Activated CD4-positive, alpha-beta T cell treated with anti-CD3 and anti-CD28 coated beads for 36 hours (primary cell): Measurements from ENCODE around the gene SGK2. TPM values are rescaled to one million over a fixed set of nuclear protein-coding genes. Genes with fewer than 3 reads are reported as not detected.

Experiments
- ATAC-seq: fragments of 200-7000 bp; cut with Tn5 transposase; one replicate; pipeline ENCODE4 v1.10.0; 2021; ENCODE audit warnings: mild to moderate bottlenecking, moderate library complexity
- CTCF ChIA-PET: fragments of 350-600 bp; sonication (Branson Sonifier 250); formaldehyde crosslinking; loops from one replicate; lab custom pipeline; 2021; ENCODE audit warnings: antibody characterized with exemption; lab: Charles Lee
- POLR2A ChIA-PET: fragments of 350-600 bp; sonication (Branson Sonifier 250); formaldehyde crosslinking; loops from one replicate; lab custom pipeline; 2021; ENCODE audit warnings: antibody characterized with exemption, inconsistent platforms; lab: Charles Lee
- DNase-seq: peaks from one replicate; pipeline ENCODE4 v3.0.0-alpha.2; 2020
- H3K27ac Mint-ChIP-seq: one replicate; pipeline ENCODE4 v1.8.0; 2021; ENCODE audit warnings: mixed read lengths
- H3K27me3 Mint-ChIP-seq: one replicate; pipeline ENCODE4 v1.8.0; 2021; ENCODE audit warnings: mixed read lengths
- H3K36me3 Mint-ChIP-seq: one replicate; pipeline ENCODE4 v1.8.0; 2021; ENCODE audit warnings: low read depth, mixed read lengths
- H3K4me1 Mint-ChIP-seq: one replicate; pipeline ENCODE4 v1.8.0; 2021; ENCODE audit warnings: mixed read lengths
- H3K4me3 Mint-ChIP-seq: one replicate; pipeline ENCODE4 v1.8.0; 2021; ENCODE audit warnings: mild to moderate bottlenecking, moderate library complexity, mixed read lengths
- H3K9me3 Mint-ChIP-seq: one replicate; pipeline ENCODE4 v1.8.0; 2021; ENCODE audit warnings: low read depth, mixed read lengths
- intact Hi-C, 2 experiments: fragments of 100-400 bp; cut with DNase I in 1 of 2; cut with micrococcal nuclease in 1 of 2; formaldehyde crosslinking; loops; one replicate each; pipeline versions ENCODE4 v1.14.2 to v1.15.1; 2022 to 2024; cut with DNase I, micrococcal nuclease
- total RNA-seq, 2 experiments: library from RNA; stranded (reverse); gene quantifications; one replicate each; pipeline ENCODE4 v1.2.3, GENCODE V29; 2021

The SGK2 gene
- total RNA-seq, 2 experiments from 2014 or later = 0.27 to 0.65 TPM

- intact Hi-C loops = no loop called here
- ChIA-PET POLR2A (no interaction called here), CTCF (interaction anchor here (0.9 kb wide), 1 partner anchor 9 kb away, joined by 5 read pairs; no protein-coding TSS in a partner anchor)
- no peak for DNase-seq
- Mint-ChIP-seq H3K27ac (no peak overlapping the region), H3K4me1 (no peaks in the 10 kb centered on the region), H3K27me3 (peaks cover 2% of the 10 kb centered on the region), H3K9me3 (no peaks in the 10 kb centered on the region), H3K4me3 (no peak overlapping the region), H3K36me3 (no peaks in the 10 kb centered on the region)
- no peak for ATAC-seq
Observed at GRCh38 chr20:43529051-43529450, 29.8 kb upstream of the SGK2 start.

- intact Hi-C loops = no loop called here
- Mint-ChIP-seq H3K4me3 (no peak overlapping the region), H3K4me1 (no peaks in the 10 kb centered on the region), H3K27ac (no peak overlapping the region), H3K36me3 (no peaks in the 10 kb centered on the region), H3K27me3 (peaks cover under 1% of the 10 kb centered on the region), H3K9me3 (no peaks in the 10 kb centered on the region)
- no peak for DNase-seq
- ChIA-PET POLR2A (no interaction called here), CTCF (interaction anchor here (0.9 kb wide), 1 partner anchor 9 kb away, joined by 5 read pairs; no protein-coding TSS in a partner anchor)
- no peak for ATAC-seq
Observed at GRCh38 chr20:43529457-43530153, 29.2 kb upstream of the SGK2 start.

GRCh38 chr20:43530321-43531090, 28.3 kb upstream of the SGK2 start:
- CTCF ChIA-PET = interaction anchor here (0.5 kb wide), 1 partner anchor 684 kb away, joined by 3 read pairs; no protein-coding TSS in a partner anchor
- Mint-ChIP-seq H3K4me1 (no peaks in the 10 kb centered on the region), H3K36me3 (no peaks in the 10 kb centered on the region), H3K27ac (no peak overlapping the region), H3K4me3 (no peak overlapping the region), H3K27me3 (no peaks in the 10 kb centered on the region), H3K9me3 (no peaks in the 10 kb centered on the region)
- ATAC-seq (no peak), DNase-seq (no peak)
- POLR2A ChIA-PET = no interaction called here
- intact Hi-C loops = no loop called here

GRCh38 chr20:43531091-43531443, 27.8 kb upstream of the SGK2 start:
- Mint-ChIP-seq H3K9me3 (no peaks in the 10 kb centered on the region), H3K4me1 (no peaks in the 10 kb centered on the region), H3K4me3 (no peak overlapping the region), H3K27ac (no peak overlapping the region), H3K27me3 (no peaks in the 10 kb centered on the region), H3K36me3 (no peaks in the 10 kb centered on the region)
- intact Hi-C loops = no loop called here
- ChIA-PET POLR2A (no interaction called here), CTCF (no interaction called here)
- no peak for ATAC-seq
- DNase-seq = no peak

GRCh38 chr20:43532416-43533055, 26.3 kb upstream of the SGK2 start:
- no peaks in the 10 kb centered on the region for H3K9me3 Mint-ChIP-seq
- DNase-seq (no peak), ATAC-seq (no peak)
- H3K27ac Mint-ChIP-seq = no peak overlapping the region
- H3K4me1 Mint-ChIP-seq = no peaks in the 10 kb centered on the region
- no peaks in the 10 kb centered on the region for H3K27me3 Mint-ChIP-seq
- no peak overlapping the region for H3K4me3 Mint-ChIP-seq
- CTCF ChIA-PET = interaction anchor here (0.7 to 1.1 kb wide), 2 partner anchors 84 to 598 kb away, joined by 3 to 5 read pairs; no protein-coding TSS in a partner anchor
- no peaks in the 10 kb centered on the region for H3K36me3 Mint-ChIP-seq
- intact Hi-C loops = no loop called here
- POLR2A ChIA-PET = no interaction called here

DNA sequence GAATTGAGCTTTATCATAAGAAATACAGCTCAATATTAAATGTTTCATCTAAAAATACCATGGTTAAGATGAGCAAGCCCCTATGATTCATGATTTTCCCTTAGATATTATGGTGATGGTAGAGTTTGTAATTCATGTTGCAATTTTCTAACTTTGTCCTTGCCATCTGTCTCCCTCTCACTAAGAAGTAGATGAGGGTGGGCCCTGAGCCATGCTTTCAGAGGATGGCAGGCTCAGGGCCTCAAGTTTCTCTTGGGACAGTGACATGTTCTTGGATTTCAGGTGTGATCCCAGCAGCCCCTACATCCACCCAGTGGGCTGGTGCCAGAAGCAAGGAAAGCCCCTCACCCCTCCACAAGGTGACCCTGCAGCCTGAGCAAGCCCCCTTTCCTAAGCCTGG, 25.8 kb upstream of the SGK2 start:
- Mint-ChIP-seq H3K9me3 (no peaks in the 10 kb centered on the region), H3K4me3 (no peak overlapping the region), H3K27me3 (no peaks in the 10 kb centered on the region), H3K4me1 (no peaks in the 10 kb centered on the region), H3K36me3 (no peaks in the 10 kb centered on the region), H3K27ac (no peak overlapping the region)
- no peak for DNase-seq
- POLR2A ChIA-PET = interaction anchor here (0.6 kb wide), 1 partner anchor 72 kb away, joined by 9 read pairs; no protein-coding TSS in a partner anchor
- no peak for ATAC-seq
- intact Hi-C loops = no loop called here
- CTCF ChIA-PET = interaction anchor here (1.1 kb wide), 1 partner anchor 84 kb away, joined by 3 read pairs; no protein-coding TSS in a partner anchor

- ATAC-seq (no peak), DNase-seq (no peak)
- H3K4me1 Mint-ChIP-seq = no peaks in the 10 kb centered on the region
- H3K36me3 Mint-ChIP-seq = no peaks in the 10 kb centered on the region
- intact Hi-C loops = no loop called here
- H3K27ac Mint-ChIP-seq = no peak overlapping the region
- H3K27me3 Mint-ChIP-seq = no peaks in the 10 kb centered on the region
- H3K9me3 Mint-ChIP-seq = no peaks in the 10 kb centered on the region
- POLR2A ChIA-PET = no interaction called here
- H3K4me3 Mint-ChIP-seq = no peak overlapping the region
- CTCF ChIA-PET = no interaction called here
Observed at GRCh38 chr20:43534016-43534415, 24.8 kb upstream of the SGK2 start.

DNA sequence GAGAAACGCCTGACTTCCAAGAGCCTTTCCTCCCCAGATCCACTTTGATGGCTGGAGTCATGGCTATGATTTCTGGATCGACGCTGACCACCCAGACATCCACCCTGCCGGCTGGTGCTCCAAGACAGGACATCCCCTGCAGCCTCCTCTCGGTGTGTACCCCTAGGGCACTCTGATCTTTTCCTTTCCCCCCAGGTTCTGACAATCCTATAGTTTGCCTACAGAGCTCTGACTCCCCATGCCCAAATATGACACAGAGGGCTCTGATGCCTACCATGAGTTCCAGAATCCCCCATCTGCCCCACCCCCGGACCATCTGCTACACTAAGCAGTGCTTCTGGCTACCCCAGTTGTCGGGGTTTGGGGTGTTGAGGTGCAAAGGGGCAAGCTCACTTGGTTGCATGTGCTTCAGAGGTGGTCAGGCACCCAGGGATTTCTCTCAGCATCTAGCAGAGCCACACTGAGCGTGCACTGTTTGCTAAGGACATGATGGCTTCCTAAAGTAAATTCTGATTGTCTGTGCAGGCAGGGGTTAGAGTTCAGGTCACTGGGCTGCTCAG, 24.0 kb upstream of the SGK2 start:
- Mint-ChIP-seq H3K9me3 (no peaks in the 10 kb centered on the region), H3K4me3 (no peak overlapping the region), H3K27me3 (no peaks in the 10 kb centered on the region), H3K36me3 (no peaks in the 10 kb centered on the region), H3K27ac (no peak overlapping the region), H3K4me1 (no peaks in the 10 kb centered on the region)
- intact Hi-C loops = loop anchor here in 1 of 2 experiments (5.0 kb wide), 1 partner anchor 157 kb away; no protein-coding TSS in a partner anchor
- ChIA-PET CTCF (no interaction called here), POLR2A (interaction anchor here (0.7 kb wide), 1 partner anchor 77 kb away, joined by 3 read pairs; the partner anchor contains the start of gene SRSF6)
- ATAC-seq (no peak), DNase-seq (no peak)

DNA sequence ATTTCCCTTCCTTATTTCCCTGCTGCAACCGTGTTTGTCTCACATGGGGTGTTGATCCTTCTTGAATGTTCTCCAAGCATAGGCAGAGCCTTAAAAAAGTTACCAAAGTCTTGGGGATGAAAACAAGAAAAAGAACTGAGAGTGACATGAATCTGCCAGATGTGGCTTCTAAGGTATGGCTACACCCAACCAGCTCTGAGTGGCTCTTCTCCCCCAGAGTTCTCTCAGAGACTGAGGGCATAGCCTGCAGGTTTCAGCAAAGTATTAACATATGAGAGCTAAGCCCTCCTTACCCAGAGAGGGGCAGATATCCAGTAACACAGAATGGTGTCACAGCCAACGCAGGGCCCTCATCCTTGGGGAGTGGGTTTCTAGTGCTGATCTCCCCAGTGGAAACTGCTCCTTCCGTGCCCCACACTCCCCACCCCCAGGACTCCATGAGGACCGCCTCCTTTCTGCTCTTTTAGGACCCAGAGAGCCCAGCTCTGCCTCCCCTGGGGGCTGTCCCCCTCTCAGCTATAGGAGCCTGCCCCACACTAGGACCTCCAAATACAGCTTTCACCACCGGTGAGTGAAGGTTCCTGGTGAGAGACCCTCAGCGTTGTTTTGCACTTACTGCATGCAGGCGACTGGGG, 23.3 kb upstream of the SGK2 start:
- intact Hi-C loops = loop anchor here in 1 of 2 experiments (2.0 to 5.0 kb wide), 2 partner anchors 157 to 545 kb away; no protein-coding TSS in a partner anchor
- ChIA-PET CTCF (interaction anchor here (0.7 to 1.1 kb wide), 2 partner anchors 400 to 543 kb away, joined by 3 read pairs; no protein-coding TSS in a partner anchor), POLR2A (interaction anchor here (0.7 kb wide), 1 partner anchor 78 kb away, joined by 3 read pairs; the partner anchor contains the start of gene SRSF6)
- H3K4me3 Mint-ChIP-seq = no peak overlapping the region
- H3K4me1 Mint-ChIP-seq = no peaks in the 10 kb centered on the region
- H3K27ac Mint-ChIP-seq = no peak overlapping the region
- ATAC-seq = no peak
- H3K27me3 Mint-ChIP-seq = no peaks in the 10 kb centered on the region
- DNase-seq = no peak
- no peaks in the 10 kb centered on the region for H3K36me3 Mint-ChIP-seq
- H3K9me3 Mint-ChIP-seq = no peaks in the 10 kb centered on the region

DNA sequence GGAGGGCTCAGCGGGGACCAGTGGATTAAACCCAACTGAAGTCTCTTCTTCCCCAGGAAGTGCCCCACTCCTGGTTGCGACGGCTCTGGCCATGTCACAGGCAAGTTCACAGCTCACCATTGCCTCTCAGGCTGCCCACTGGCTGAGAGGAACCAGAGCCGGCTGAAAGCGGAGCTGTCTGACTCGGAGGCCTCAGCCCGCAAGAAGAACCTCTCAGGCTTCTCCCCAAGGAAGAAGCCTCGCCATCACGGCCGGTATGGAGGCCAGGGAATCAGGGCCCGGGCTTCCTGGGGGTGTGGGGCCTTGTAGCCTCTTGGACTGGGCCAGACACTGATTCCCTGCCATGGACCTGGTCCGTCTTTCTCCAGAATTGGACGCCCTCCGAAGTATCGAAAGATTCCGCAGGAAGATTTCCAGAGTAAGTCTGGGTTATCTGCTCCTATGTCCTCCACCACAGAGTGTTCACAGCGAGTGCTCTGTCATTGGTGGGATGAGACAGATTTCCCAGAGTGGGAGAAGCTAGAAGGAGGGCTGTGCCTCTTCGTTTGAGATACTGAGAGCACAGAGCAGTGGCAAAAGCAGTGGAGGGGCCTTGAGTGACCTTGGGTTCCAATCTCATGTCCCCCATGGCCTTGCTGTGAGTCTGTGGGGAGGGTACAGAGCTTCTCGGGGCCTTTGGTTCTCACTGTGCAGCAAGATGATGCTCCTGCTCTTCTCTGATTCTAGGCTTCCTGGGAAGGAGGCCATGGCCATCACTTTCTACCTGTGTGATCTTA, 22.6 kb upstream of the SGK2 start:
- Mint-ChIP-seq H3K4me3 (no peak overlapping the region), H3K4me1 (no peaks in the 10 kb centered on the region), H3K36me3 (no peaks in the 10 kb centered on the region), H3K9me3 (no peaks in the 10 kb centered on the region), H3K27me3 (no peaks in the 10 kb centered on the region), H3K27ac (no peak overlapping the region)
- DNase-seq (no peak), ATAC-seq (no peak)
- ChIA-PET CTCF (interaction anchor here (0.6 to 1.1 kb wide), 5 partner anchors 9 to 544 kb away, joined by 3 to 4 read pairs (median 3); no protein-coding TSS in a partner anchor), POLR2A (interaction anchor here (0.6 kb wide), 1 partner anchor 20 kb away, joined by 3 read pairs; no protein-coding TSS in a partner anchor)
- intact Hi-C loops = loop anchor here in 1 of 2 experiments (2.0 to 5.0 kb wide), 2 partner anchors 156 to 545 kb away; no protein-coding TSS in a partner anchor
